ENCODE data around the gene CIROP. TPM values are rescaled to one million over a fixed set of nuclear protein-coding genes. Genes with fewer than 3 reads are reported as not detected.

Gene CIROP
- total and polyA plus RNA-seq, 2 donors (not counting 1 experiment from before 2014, with no cell fraction given), result not detected

DNA sequence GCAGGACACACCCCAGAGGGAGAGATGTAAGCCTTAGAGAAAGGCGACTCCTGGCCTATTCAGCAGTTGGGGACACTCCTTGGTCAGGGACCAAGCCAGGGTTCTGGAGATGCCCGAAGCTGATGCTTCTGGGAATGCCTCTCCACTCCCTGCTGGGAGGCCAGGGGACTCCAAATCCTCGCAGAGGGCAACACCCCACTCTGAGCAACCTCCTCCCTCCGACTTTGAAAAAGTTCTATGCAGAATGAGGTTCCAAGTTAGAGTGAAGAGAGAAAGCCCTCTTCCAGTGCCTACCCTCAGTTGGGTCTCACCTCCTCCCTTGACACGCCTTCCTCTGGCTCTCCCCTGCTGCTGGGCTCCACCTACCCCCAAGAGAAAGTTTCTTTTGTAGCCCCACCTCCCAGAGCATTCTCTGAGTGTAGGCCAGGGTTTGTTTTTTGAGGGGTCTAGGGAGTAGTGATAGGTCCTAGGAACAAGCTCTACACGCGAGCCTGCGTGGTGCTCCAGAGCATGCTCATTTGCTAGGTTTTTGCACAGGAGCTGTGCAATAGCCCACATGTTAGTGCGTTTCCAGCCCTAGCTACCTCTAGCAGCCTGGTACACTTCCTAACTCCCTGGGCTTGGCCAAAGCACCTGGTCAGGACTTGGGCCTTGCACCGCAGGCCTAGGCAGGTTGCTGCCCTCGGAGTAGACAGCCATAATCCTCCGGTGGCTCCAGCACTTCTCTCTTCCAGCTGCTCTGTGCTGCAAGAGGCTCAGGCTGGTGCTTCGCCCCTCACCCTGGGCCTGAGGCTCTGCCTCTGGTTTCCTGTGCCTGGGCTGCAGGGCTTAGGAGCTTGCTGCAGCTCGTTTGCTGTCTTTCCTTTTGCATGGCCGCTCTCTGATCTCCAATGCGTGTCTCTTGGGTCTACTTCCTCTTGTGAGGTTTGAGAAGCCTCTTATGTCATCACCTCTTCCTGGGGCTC lies 14.9 kb upstream of the CIROP start:
- CTCF ChIA-PET, result interaction anchor here (0.6 to 9.6 kb wide), 21 partner anchors 10 to 1228 kb away, joined by 3 to 249 read pairs (median 10); partner anchors contain the start of genes ACIN1, C14orf119, PABPN1 and SLC7A8
- Histone ChIP-seq H3K79me2 (ENCODE audit: control insufficient read depth, insufficient read depth, low read length) (no peaks in the 10 kb centered on the region), H3K4me1 (ENCODE audit: control insufficient read depth in 2 of 2, insufficient read depth in 2 of 2, low read length in 2 of 2) (peaks cover 32 to 35% of the 10 kb centered on the region in 2 donors), H3K27me3 (replicated peaks in 1 of 4; ENCODE audit: control extremely low read depth in 1 of 4, control insufficient read depth in 3 of 4, insufficient read depth in 4 of 4, low read length in 3 of 4) (peaks cover 0 to 5% (median 0%) of the 10 kb centered on the region in 4 experiments), H3K36me3 (replicated peaks in 1 of 2; ENCODE audit: control extremely low read depth in 1 of 2, control insufficient read depth in 1 of 2, extremely low read depth in 1 of 2, insufficient read depth in 2 of 2, low read length in 1 of 2) (no peaks in the 10 kb centered on the region), H3K4me3 (ENCODE audit: control extremely low read depth in 1 of 5, extremely low read depth in 1 of 5, insufficient read depth in 1 of 5, low read depth in 2 of 5, low read length in 4 of 5) (peak overlapping the region in 3 of 5 experiments; percentile 19 to 24 (median 24)), H4K20me1 (ENCODE audit: control insufficient read depth, insufficient read depth, low read length, poor library complexity, severe bottlenecking) (no peaks in the 10 kb centered on the region), H3K27ac (ENCODE audit: low read length in 2 of 2) (peak overlapping the region; percentile 72 to 88), H3K9ac (ENCODE audit: low read length) (peak overlapping the region; percentile 45), H2AFZ (ENCODE audit: insufficient read depth, low read depth, low read length, poor library complexity, severe bottlenecking) (peak overlapping the region; percentile 79), H3K9me3 (ENCODE audit: control extremely low read depth in 1 of 3, control insufficient read depth in 2 of 3, insufficient read depth in 1 of 3, low read length in 2 of 3) (peaks cover 0 to 3% (median 0%) of the 10 kb centered on the region in 3 donors), H3K4me2 (replicated peaks; ENCODE audit: low read depth, low read length, poor library complexity, severe bottlenecking) (peak overlapping the region; percentile 77)
- peak; percentile 76 for DNase-seq
- TF ChIP-seq, protein P1, sequence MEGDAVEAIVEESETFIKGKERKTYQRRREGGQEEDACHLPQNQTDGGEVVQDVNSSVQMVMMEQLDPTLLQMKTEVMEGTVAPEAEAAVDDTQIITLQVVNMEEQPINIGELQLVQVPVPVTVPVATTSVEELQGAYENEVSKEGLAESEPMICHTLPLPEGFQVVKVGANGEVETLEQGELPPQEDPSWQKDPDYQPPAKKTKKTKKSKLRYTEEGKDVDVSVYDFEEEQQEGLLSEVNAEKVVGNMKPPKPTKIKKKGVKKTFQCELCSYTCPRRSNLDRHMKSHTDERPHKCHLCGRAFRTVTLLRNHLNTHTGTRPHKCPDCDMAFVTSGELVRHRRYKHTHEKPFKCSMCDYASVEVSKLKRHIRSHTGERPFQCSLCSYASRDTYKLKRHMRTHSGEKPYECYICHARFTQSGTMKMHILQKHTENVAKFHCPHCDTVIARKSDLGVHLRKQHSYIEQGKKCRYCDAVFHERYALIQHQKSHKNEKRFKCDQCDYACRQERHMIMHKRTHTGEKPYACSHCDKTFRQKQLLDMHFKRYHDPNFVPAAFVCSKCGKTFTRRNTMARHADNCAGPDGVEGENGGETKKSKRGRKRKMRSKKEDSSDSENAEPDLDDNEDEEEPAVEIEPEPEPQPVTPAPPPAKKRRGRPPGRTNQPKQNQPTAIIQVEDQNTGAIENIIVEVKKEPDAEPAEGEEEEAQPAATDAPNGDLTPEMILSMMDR (IDR thresholded peaks at IDR 0.05), result no peak
- TF ChIP-seq EZH2 (IDR thresholded peaks at IDR 0.05; ENCODE audit: borderline replicate concordance, insufficient read depth, low read depth, low read length, poor library complexity, severe bottlenecking), result no peak
- peak; percentile 42 for ATAC-seq (ENCODE audit: low read depth)
- H3K9me3 Mint-ChIP-seq (ENCODE audit: insufficient read depth), result no peaks in the 10 kb centered on the region
- intact Hi-C loops (cut with micrococcal nuclease), result loop anchor here (1.0 to 2.0 kb wide), 4 partner anchors 24 to 261 kb away; partner anchors contain the start of genes ACIN1 and C14orf119
- H3K4me3 Mint-ChIP-seq, result peak overlapping the region; percentile 79
- H3K4me1 Mint-ChIP-seq, result peaks cover 34% of the 10 kb centered on the region
- POLR2A ChIA-PET, result interaction anchor here (0.5 to 0.9 kb wide), 4 partner anchors 24 to 180 kb away, joined by 3 to 7 read pairs (median 5); partner anchors contain the start of genes ACIN1, C14orf119 and SLC7A8
- 47% methylated on average over 13 of the region's 16 CpGs for WGBS (ENCODE audit: insufficient coverage)
- peak overlapping the region; percentile 89 for H3K27ac Mint-ChIP-seq
- peaks cover 12% of the 10 kb centered on the region for H3K27me3 Mint-ChIP-seq
